Bronchial epithelial cell (primary cell): ENCODE data around the gene RMDN2. TPM values are rescaled to one million over a fixed set of nuclear protein-coding genes. Genes with fewer than 3 reads are reported as not detected.

Source experiments
- DNase-seq: peaks from one replicate; pipeline ENCODE4 v3.0.0-alpha.2; 2010; ENCODE audit warnings: low read depth
- FAIRE-seq: peaks from 2 replicates; lab custom pipeline; 2011; peaks lifted over from hg19 to GRCh38; lab: Jason Lieb, UNC
- H3K27me3 ChIP-seq: 2 replicates; pipeline ENCODE4 v1.5.1; 2011; ENCODE audit warnings: low read length; ENCODE audit not compliant: control insufficient read depth, insufficient read depth
- H3K36me3 ChIP-seq: 2 replicates; pipeline ENCODE4 v1.5.1; 2011; ENCODE audit warnings: low read length; ENCODE audit not compliant: control insufficient read depth, insufficient read depth
- H3K4me3 ChIP-seq: 2 replicates; pipeline ENCODE4 v1.5.1; 2011; ENCODE audit warnings: mild to moderate bottlenecking, low read depth, low read length, control low read depth
- total RNA-seq: library from RNA; depleted of rRNA; stranded (reverse); fragments of >200 nt; gene quantifications from 2 replicates; pipeline ENCODE4 v1.2.1, GENCODE V29; 2014
- TF ChIP-seq, protein P1 (sequence below): IDR thresholded peaks from 2 replicates; pipeline ENCODE4 v1.5.1; 2011; ENCODE audit warnings: mild to moderate bottlenecking, moderate library complexity, low read length, control low read depth, inconsistent platforms; ENCODE audit not compliant: insufficient read depth, severe bottlenecking

Gene RMDN2
- total RNA-seq, 1 donor from 2014 or later, result 1.3 TPM

DNA sequence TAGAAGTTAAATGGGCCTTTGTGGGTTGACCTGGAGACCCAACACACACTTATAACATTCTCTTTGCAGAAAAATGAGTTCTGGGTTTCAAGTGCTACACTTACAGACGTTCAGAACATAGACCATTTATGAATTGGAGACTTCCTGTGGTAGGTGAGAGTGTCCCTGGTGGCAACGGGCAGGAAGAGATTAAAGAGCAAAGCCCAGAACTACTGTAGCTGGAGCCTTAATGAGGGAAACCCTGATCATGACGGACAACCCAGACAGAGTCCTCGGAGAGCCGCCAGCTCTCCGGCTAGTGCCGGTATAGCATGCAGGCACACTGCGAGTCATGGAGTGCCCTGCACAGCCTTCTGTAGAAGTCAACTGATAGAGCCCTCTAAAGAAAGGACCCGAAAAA is 44.5 kb upstream of the RMDN2 start:
- TF ChIP-seq, protein P1, sequence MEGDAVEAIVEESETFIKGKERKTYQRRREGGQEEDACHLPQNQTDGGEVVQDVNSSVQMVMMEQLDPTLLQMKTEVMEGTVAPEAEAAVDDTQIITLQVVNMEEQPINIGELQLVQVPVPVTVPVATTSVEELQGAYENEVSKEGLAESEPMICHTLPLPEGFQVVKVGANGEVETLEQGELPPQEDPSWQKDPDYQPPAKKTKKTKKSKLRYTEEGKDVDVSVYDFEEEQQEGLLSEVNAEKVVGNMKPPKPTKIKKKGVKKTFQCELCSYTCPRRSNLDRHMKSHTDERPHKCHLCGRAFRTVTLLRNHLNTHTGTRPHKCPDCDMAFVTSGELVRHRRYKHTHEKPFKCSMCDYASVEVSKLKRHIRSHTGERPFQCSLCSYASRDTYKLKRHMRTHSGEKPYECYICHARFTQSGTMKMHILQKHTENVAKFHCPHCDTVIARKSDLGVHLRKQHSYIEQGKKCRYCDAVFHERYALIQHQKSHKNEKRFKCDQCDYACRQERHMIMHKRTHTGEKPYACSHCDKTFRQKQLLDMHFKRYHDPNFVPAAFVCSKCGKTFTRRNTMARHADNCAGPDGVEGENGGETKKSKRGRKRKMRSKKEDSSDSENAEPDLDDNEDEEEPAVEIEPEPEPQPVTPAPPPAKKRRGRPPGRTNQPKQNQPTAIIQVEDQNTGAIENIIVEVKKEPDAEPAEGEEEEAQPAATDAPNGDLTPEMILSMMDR, result no peak
- no peak for DNase-seq
- no peak for FAIRE-seq
- H3K27me3 ChIP-seq, result no peaks in the 10 kb centered on the region
- no peak overlapping the region for H3K4me3 ChIP-seq
- H3K36me3 ChIP-seq, result no peaks in the 10 kb centered on the region

DNA sequence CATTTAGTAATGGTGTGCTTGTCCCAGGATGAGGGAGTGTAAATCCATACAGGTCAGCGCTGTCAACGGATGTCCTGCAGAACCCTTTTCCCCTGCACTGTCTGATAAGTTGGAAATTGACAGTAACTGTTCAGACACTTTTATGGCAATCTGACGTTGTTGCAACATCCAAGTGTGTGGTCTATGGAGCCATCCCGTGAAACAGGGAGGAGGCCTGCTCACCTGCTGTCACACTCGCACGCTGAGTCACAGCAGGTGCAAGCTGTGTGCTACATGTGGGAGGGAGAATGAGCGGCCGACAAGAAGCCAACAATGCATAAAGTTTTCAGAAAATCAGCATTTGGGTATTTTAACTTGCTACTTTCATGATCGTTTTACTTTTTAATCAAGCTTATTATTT is 43.7 kb upstream of the RMDN2 start:
- no peak overlapping the region for H3K4me3 ChIP-seq
- DNase-seq (no peak), FAIRE-seq (no peak)
- no peaks in the 10 kb centered on the region for H3K27me3 ChIP-seq
- no peaks in the 10 kb centered on the region for H3K36me3 ChIP-seq
- TF ChIP-seq, protein P1, result no peak

DNA sequence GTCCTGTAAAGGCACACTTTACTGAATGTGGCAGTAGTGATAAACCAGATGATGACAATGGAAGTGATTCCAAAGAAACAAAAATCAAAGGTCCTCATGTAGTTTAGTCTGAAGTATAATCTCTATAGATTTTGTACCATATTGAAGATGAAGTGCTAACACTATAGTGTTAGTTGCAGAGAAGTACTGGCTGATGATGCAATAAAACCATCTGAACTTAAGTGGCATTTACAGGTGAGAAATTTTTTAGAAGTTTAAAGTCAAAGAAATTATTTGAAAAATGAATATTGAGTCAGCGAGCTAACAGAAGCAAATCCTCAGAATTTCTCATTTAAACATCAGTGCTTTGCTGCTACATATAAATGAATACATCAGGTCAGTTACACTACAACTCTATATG is 43.1 kb upstream of the RMDN2 start:
- Histone ChIP-seq H3K4me3 (no peak overlapping the region), H3K27me3 (no peaks in the 10 kb centered on the region), H3K36me3 (no peaks in the 10 kb centered on the region)
- DNase-seq (no peak), FAIRE-seq (no peak)
- TF ChIP-seq, protein P1, result no peak

DNA sequence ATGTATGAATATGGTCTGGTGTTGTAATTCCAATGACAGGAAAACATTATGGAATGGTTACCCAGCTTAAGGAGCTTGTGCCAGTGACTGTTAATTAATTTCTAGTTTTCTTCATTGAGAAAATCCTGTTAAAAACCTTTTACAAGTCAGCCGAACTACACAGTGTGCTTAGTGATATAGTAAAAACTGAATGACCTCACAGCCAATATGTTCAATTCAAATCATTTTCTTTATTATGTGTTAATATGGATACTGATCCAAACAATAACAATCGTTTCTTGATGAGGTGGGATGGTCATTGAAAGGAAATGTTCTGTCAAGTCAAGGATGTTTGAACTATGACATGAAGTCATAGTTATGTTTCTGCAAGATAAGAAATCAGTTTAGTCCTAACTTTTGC is 41.6 kb upstream of the RMDN2 start:
- no peak for FAIRE-seq
- Histone ChIP-seq H3K4me3 (no peak overlapping the region), H3K27me3 (no peaks in the 10 kb centered on the region), H3K36me3 (no peaks in the 10 kb centered on the region)
- TF ChIP-seq, protein P1, result no peak
- DNase-seq, result no peak

DNA sequence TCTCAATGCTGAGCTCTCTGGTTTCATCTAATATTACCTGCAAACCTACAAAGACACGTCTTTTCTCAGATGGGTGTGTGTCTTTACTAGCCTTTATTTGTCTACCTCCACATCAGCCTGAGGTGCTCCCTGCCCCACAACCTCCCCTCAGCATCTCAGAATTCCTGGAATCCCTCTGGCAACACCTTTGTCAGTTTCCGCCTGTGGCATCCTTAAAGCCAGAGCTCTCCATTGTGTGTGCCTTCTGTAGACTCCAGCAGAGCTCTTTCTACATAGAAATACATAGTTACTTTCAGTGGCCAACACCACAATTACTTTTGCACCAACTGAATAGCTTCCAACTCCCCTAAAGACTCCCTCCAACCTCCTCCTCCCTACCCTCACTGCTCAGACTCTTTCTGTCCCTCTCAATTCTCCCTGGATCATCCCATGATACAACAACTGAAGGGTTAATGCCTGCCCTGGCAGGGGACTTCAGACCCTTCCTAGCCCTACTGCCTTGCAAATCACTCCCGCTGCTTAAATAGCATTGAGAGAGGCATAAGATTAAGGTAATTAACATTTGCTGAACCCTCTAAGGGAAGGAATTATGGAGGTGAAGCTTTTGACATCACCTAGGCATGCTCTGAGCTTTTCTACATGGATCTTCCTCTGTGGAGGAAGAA is 39.6 kb upstream of the RMDN2 start:
- Histone ChIP-seq H3K36me3 (no peaks in the 10 kb centered on the region), H3K4me3 (no peak overlapping the region), H3K27me3 (no peaks in the 10 kb centered on the region)
- DNase-seq, result no peak
- TF ChIP-seq, protein P1, result no peak
- FAIRE-seq, result no peak

DNA sequence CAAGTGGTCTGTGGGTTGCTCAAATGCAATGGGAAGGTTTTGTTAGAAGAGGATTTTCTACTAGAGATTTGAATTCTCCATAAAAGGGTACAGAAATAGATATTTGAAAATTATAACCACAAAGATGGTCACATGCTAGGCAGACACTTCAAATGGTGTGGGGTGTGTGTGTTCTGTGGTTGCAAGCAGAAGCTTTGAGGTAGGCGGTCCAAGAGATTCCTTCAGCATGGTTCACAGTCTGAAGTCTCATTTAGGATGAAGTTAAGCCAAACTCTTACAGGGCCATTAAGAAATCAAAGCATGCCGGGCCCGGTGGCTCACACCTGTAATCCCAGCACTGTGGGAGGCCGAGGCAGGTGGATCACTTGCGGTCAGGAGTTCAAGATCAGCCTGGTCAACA is 38.3 kb upstream of the RMDN2 start:
- no peaks in the 10 kb centered on the region for H3K36me3 ChIP-seq
- DNase-seq (no peak), FAIRE-seq (no peak)
- TF ChIP-seq, protein P1, result no peak
- H3K4me3 ChIP-seq, result no peak overlapping the region
- H3K27me3 ChIP-seq, result no peaks in the 10 kb centered on the region
